AG04450 (cell line): ENCODE results near the gene IBTK. TPM values are rescaled to one million over a fixed set of nuclear protein-coding genes. Genes with fewer than 3 reads are reported as not detected.
A peak's percentile ranks its signal among the peaks of the same experiment; 100 is the strongest.
"Not testable (repeated sequence)": the region's sequence is repeated elsewhere in the genome, so short reads cannot be mapped to it uniquely, and the experiment has no call there.

Experiments used
- CTCF ChIA-PET: fragments of 300-600, 350-600 bp; formaldehyde crosslinking; extraction: SDS; loops from one replicate; lab custom pipeline; 2022; ENCODE audit warnings: antibody characterized with exemption, inconsistent platforms; lab: Charles Lee
- POLR2A ChIA-PET: fragments of 350-600 bp; formaldehyde crosslinking; extraction: SDS; loops from one replicate; lab custom pipeline; 2021; ENCODE audit warnings: antibody characterized with exemption, inconsistent platforms; lab: Yijun Ruan, JAX
- DNase-seq: peaks from one replicate; pipeline ENCODE4 v3.0.0-alpha.2; 2011; ENCODE audit warnings: low read depth, low spot score
- H3K27ac ChIP-seq: one replicate; pipeline ENCODE4 v1.5.1; 2012; ENCODE audit warnings: low read depth, low read length, control low read depth
- H3K27me3 ChIP-seq: one replicate; pipeline ENCODE4 v1.6.0; 2012; ENCODE audit warnings: low read length; ENCODE audit not compliant: control insufficient read depth, insufficient read depth
- H3K4me3 ChIP-seq: 2 replicates; pipeline ENCODE4 v1.5.1; 2011; ENCODE audit warnings: mild to moderate bottlenecking, low read depth, low read length, control low read depth
- H3K9me3 ChIP-seq: 2 replicates; pipeline ENCODE4 v1.5.1; 2012; ENCODE audit warnings: low read length; ENCODE audit not compliant: control insufficient read depth, insufficient read depth
- CTCF ChIP-seq: IDR thresholded peaks from 2 replicates; pipeline ENCODE4 v1.5.1; 2011; ENCODE audit warnings: low read depth, low read length, control low read depth, inconsistent platforms
- polyA minus RNA-seq: library from RNA; depleted of rRNA, polyadenylated mRNA; stranded (reverse); fragments of >200 nt; gene quantifications from 2 replicates; pipeline ENCODE4 v1.2.3, GENCODE V29; 2011; rRNA and poly(A)+ RNA removed
- polyA plus RNA-seq: library from polyadenylated mRNA; depleted of rRNA; stranded (reverse); fragments of >200 nt; gene quantifications from 2 replicates; pipeline ENCODE4 v1.2.3, GENCODE V29; 2011; rRNA removed

Gene IBTK, protein sequence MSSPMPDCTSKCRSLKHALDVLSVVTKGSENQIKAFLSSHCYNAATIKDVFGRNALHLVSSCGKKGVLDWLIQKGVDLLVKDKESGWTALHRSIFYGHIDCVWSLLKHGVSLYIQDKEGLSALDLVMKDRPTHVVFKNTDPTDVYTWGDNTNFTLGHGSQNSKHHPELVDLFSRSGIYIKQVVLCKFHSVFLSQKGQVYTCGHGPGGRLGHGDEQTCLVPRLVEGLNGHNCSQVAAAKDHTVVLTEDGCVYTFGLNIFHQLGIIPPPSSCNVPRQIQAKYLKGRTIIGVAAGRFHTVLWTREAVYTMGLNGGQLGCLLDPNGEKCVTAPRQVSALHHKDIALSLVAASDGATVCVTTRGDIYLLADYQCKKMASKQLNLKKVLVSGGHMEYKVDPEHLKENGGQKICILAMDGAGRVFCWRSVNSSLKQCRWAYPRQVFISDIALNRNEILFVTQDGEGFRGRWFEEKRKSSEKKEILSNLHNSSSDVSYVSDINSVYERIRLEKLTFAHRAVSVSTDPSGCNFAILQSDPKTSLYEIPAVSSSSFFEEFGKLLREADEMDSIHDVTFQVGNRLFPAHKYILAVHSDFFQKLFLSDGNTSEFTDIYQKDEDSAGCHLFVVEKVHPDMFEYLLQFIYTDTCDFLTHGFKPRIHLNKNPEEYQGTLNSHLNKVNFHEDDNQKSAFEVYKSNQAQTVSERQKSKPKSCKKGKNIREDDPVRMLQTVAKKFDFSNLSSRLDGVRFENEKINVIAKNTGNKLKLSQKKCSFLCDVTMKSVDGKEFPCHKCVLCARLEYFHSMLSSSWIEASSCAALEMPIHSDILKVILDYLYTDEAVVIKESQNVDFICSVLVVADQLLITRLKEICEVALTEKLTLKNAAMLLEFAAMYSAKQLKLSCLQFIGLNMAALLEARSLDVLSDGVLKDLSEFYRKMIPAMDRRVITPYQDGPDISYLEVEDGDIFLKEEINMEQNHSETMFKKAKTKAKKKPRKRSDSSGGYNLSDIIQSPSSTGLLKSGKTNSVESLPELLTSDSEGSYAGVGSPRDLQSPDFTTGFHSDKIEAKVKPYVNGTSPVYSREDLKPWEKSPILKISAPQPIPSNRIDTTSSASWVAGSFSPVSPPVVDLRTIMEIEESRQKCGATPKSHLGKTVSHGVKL (N-terminal part only)
- polyA plus RNA-seq (26.5 and 39.8 TPM in 2 replicates), polyA minus RNA-seq (32.4 and 57.9 TPM in 2 replicates)

DNA sequence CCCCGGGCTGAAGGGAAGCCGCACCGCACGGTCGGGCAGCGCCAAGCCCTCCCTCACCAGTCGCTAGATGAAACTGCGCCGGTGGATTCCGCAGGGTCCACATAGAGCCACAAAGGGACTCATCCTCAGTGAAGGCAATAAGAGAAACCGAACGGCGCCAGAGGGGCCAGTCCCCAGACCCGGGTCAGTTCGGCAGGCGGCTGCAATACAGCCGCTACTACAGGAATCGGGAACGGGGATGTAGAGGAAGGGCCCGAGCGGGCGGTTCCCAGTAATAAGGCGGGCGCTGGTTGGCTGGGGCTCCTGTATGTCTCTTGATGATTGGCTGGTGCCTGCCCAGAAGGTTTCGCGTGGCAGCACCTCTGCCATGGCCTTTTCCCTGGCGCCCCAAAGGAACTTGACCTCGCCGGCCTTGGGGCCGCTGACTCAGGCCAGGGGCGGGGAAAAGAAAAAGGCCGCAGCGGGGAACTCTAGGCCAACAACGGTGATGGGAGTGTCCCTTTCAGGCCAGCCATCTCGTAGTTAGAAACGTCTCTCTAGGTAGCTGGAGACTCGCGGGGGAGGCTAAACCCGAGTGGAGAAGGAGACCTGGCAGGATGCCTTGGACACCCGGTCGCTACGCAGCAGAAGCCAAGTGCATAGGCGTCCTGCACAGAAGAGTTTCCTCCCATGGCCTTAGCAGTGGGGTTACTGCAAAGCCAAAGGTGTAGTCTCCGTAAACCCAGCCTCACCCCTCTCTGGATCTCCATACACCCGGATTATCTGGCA, at the start of gene IBTK:
IBTK (minus strand) TSS at position 240 of the 768 bp plus-strand sequence. CDS start 7,258 bp downstream, outside the sequence.
- peak; percentile 73 for DNase-seq
- TF ChIP-seq CTCF: no peak
- ChIA-PET POLR2A (no interaction called here), CTCF (interaction anchor here (1.1 to 2.6 kb wide), 4 partner anchors 23 to 819 kb away, joined by 5 to 49 read pairs (median 12); partner anchors contain the start of genes DOP1A and UBE3D)
- Histone ChIP-seq H3K9me3 (peaks cover 2% of the 10 kb centered on the region; the same call in 1 of the 2 replicates), H3K27ac (peak within 1 kb of the TSS; percentile 94), H3K4me3 (peak within 1 kb of the TSS; percentile 78), H3K27me3 (no peaks in the 10 kb centered on the region)

GRCh38 chr6:82283771-82284410, 36.3 kb upstream of the IBTK start:
- no peak overlapping the region for H3K4me3 ChIP-seq
- POLR2A ChIA-PET: no interaction called here
- no peak for DNase-seq
- H3K9me3 ChIP-seq: no peaks in the 10 kb centered on the region
- H3K27ac ChIP-seq: no peak overlapping the region
- CTCF ChIA-PET: interaction anchor here (0.9 to 1.5 kb wide), 2 partner anchors 13 to 781 kb away, joined by 3 to 7 read pairs; partner anchors contain the start of gene UBE3D
- TF ChIP-seq CTCF: no peak
- peaks cover 4% of the 10 kb centered on the region for H3K27me3 ChIP-seq

DNA sequence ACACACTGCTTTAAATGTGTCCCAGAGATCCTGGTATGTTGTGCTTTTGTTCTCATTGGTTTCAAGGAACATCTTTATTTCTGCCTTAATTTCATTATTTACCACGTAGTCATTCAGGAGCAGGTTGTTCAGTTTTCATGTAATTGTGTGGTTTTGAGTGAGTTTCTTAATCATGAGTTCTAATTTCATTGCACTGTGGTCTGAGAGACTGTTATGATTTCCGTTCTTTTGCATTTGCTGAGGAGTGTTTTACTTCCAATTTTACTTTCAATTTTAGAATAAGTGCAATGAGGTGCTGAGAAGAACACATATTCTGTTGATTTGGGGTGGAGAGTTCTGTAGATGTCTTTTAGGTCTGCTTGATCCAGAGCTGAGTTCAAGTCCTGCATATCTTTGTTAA, 34.0 kb upstream of the IBTK start:
- CTCF ChIA-PET, H3K9me3 ChIP-seq, H3K27me3 ChIP-seq, DNase-seq, POLR2A ChIA-PET, H3K27ac ChIP-seq, H3K4me3 ChIP-seq: not testable (repeated sequence)

- Histone ChIP-seq H3K27me3 (peaks cover 4% of the 10 kb centered on the region), H3K27ac (no peak overlapping the region), H3K9me3 (no peaks in the 10 kb centered on the region), H3K4me3 (no peak overlapping the region)
- DNase-seq: no peak
- ChIA-PET POLR2A (no interaction called here), CTCF (no interaction called here)
- TF ChIP-seq CTCF: no peak
Measured at GRCh38 chr6:82277686-82278085, 30.1 kb upstream of the IBTK start.
